ENCODE measurements around the gene BRAT1.

BRAT1 gene

DNA sequence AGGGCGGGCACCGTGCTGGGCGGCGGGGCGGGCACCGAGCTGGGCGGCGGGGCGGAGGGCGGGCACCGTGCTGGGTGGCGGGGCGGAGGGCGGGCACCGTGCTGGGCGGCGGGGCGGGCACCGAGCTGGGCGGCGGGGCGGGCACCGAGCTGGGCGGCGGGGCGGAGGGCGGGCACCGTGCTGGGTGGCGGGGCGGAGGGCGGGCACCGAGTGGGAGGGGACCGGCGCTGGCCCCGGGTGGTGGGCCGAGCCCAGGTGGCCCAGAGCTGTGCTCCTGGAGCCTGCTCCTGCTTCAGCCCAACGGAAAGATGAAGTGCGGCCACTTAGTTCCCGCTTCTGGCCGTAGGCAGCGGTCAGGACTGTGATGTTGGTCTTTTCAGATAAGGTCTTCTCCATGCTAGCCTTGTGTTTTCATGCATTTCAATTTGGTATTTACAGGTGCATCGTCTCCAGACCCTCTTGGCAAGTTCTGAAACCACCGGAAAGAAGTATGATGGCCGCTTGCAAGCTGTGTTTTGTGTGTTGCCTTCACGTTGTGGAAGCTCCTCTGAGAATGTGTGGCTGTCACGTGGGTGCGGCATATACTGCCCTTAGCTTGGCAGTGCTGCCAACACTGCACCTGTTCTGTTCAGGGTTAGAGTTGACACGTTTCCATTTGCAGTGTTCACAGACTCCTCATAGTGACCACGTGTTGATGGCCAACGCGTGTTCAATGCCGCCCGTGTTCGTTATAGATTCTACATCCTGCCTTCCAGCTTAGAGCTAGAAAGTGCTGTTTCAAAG lies 28.7 kb upstream of the BRAT1 start:
- Histone ChIP-seq H3K9me2 (replicated peaks; ENCODE audit: control insufficient read depth, low read length) (no peaks in the 10 kb centered on the region), H4K20me1 (ENCODE audit: control insufficient read depth, insufficient read depth, low read depth, low read length) (no peaks in the 10 kb centered on the region), H3K4me3 (ENCODE audit: low read length) (no peak overlapping the region), H3K27ac (ENCODE audit: low read depth, low read length) (no peak overlapping the region), H3F3A (ENCODE audit: control insufficient read depth, insufficient read depth) (no peaks in the 10 kb centered on the region), H3K79me2 (ENCODE audit: control insufficient read depth, low read length) (no peaks in the 10 kb centered on the region), H3K36me3 (ENCODE audit: control insufficient read depth, low read length) (no peaks in the 10 kb centered on the region), H3K9me3 (ENCODE audit: control insufficient read depth, insufficient read depth, low read length) (no peaks in the 10 kb centered on the region), H3K4me2 (ENCODE audit: low read length) (no peak overlapping the region), H3K27me3 (ENCODE audit: control insufficient read depth, low read length) (no peaks in the 10 kb centered on the region), H3K4me1 (ENCODE audit: control insufficient read depth, low read length) (no peaks in the 10 kb centered on the region)
- TF ChIP-seq, protein P1, sequence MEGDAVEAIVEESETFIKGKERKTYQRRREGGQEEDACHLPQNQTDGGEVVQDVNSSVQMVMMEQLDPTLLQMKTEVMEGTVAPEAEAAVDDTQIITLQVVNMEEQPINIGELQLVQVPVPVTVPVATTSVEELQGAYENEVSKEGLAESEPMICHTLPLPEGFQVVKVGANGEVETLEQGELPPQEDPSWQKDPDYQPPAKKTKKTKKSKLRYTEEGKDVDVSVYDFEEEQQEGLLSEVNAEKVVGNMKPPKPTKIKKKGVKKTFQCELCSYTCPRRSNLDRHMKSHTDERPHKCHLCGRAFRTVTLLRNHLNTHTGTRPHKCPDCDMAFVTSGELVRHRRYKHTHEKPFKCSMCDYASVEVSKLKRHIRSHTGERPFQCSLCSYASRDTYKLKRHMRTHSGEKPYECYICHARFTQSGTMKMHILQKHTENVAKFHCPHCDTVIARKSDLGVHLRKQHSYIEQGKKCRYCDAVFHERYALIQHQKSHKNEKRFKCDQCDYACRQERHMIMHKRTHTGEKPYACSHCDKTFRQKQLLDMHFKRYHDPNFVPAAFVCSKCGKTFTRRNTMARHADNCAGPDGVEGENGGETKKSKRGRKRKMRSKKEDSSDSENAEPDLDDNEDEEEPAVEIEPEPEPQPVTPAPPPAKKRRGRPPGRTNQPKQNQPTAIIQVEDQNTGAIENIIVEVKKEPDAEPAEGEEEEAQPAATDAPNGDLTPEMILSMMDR (IDR thresholded peaks at IDR 0.05; ENCODE audit: low read depth, low read length, poor library complexity, severe bottlenecking): no peak
- TF ChIP-seq EZH2phosphoT487 (IDR thresholded peaks at IDR 0.05; ENCODE audit: borderline replicate concordance, low read length): no peak

DNA sequence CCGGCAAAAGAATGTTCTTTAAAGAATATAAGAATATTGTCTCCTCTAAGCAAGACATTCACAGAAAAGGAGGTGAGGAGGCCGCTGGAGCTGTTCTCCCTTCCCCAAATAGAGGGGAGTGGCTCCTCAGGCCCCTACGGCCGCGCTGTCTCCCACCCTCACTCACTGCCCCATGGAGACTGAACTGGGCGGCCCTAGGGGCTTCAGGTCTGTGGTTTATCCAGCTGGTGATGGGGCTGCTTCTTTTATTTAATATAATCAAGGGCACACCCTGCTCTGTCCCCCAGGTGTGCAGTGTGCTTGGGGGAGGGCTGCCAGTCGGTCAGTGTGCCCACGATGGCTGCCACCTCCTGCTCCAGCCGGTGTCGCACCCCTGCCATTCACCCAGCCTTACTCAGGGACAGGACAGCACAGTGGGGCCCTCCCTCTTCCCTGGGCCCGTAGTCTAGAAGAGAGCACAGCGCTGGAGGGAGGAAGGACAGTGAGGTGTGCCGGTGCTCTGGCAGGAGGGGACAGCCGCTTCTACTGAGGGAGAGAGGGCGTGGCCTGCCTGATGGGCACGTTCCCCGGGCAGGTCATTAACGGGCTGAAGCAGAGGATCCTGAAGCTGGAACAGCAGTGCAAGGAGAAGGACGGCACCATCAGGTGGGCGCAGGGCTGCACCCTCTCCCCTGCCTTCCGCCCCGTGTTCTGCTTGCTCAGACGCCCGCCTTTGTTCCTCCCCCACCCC lies 26.8 kb upstream of the BRAT1 start:
- Histone ChIP-seq H3K27me3 (ENCODE audit: control insufficient read depth, low read length) (no peaks in the 10 kb centered on the region), H3K9me2 (replicated peaks; ENCODE audit: control insufficient read depth, low read length) (no peaks in the 10 kb centered on the region), H3K4me1 (ENCODE audit: control insufficient read depth, low read length) (no peaks in the 10 kb centered on the region), H3K9me3 (ENCODE audit: control insufficient read depth, insufficient read depth, low read length) (no peaks in the 10 kb centered on the region), H4K20me1 (ENCODE audit: control insufficient read depth, insufficient read depth, low read depth, low read length) (no peaks in the 10 kb centered on the region), H3F3A (ENCODE audit: control insufficient read depth, insufficient read depth) (no peaks in the 10 kb centered on the region), H3K27ac (ENCODE audit: low read depth, low read length) (no peak overlapping the region), H3K4me2 (ENCODE audit: low read length) (no peak overlapping the region), H3K36me3 (ENCODE audit: control insufficient read depth, low read length) (no peaks in the 10 kb centered on the region), H3K4me3 (ENCODE audit: low read length) (no peak overlapping the region), H3K79me2 (ENCODE audit: control insufficient read depth, low read length) (no peaks in the 10 kb centered on the region)
- no peak for TF ChIP-seq EZH2phosphoT487 (IDR thresholded peaks at IDR 0.05; ENCODE audit: borderline replicate concordance, low read length)
- TF ChIP-seq, protein P1 (IDR thresholded peaks at IDR 0.05; ENCODE audit: low read depth, low read length, poor library complexity, severe bottlenecking): no peak

DNA sequence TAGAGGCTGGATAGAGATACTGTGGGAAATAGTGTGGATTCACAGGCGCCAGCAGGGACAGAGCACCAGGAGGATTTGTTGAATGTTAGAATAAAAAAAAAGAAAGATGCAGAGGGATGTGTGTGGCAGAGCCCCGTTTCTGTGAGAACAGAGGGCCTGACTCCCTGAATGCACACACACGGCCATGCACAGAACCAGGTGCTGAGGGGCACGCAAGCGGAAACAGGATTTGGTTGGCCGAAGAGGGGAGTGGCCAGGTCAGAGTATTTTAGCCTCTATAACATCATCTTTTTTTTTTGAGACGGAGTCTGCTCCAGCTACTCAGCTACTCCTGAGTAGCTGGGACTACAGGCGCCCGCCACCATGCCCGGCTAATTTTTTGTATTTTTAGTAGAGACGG lies 25.3 kb upstream of the BRAT1 start:
- TF ChIP-seq, protein P1 (IDR thresholded peaks at IDR 0.05; ENCODE audit: low read depth, low read length, poor library complexity, severe bottlenecking): no peak
- no peak for TF ChIP-seq EZH2phosphoT487 (IDR thresholded peaks at IDR 0.05; ENCODE audit: borderline replicate concordance, low read length)
- Histone ChIP-seq H3K4me2 (ENCODE audit: low read length) (no peak overlapping the region), H3K27me3 (ENCODE audit: control insufficient read depth, low read length) (no peaks in the 10 kb centered on the region), H3K9me2 (replicated peaks; ENCODE audit: control insufficient read depth, low read length) (no peaks in the 10 kb centered on the region), H3F3A (ENCODE audit: control insufficient read depth, insufficient read depth) (no peaks in the 10 kb centered on the region), H3K79me2 (ENCODE audit: control insufficient read depth, low read length) (no peaks in the 10 kb centered on the region), H3K4me3 (ENCODE audit: low read length) (no peak overlapping the region), H3K9me3 (ENCODE audit: control insufficient read depth, insufficient read depth, low read length) (no peaks in the 10 kb centered on the region), H3K36me3 (ENCODE audit: control insufficient read depth, low read length) (no peaks in the 10 kb centered on the region), H4K20me1 (ENCODE audit: control insufficient read depth, insufficient read depth, low read depth, low read length) (no peaks in the 10 kb centered on the region), H3K4me1 (ENCODE audit: control insufficient read depth, low read length) (no peaks in the 10 kb centered on the region), H3K27ac (ENCODE audit: low read depth, low read length) (no peak overlapping the region)

Data from DOHH2 (cell line).